ACC112 (cell line): ENCODE measurements around the gene DPYSL4.

Experiments
- H2AFZ ChIP-seq: fragments of 200-600 bp; sonication (generic); one replicate; pipeline ENCODE4 v1.6.0; 2017; ENCODE audit warnings: antibody characterized with exemption, low read length; ENCODE audit not compliant: unreplicated experiment
- H3K27ac ChIP-seq: fragments of 200-600 bp; sonication (generic); 2 replicates; pipeline ENCODE4 v1.5.1; 2014; ENCODE audit warnings: low read depth, mild to moderate bottlenecking, antibody characterized with exemption, low read length, moderate library complexity
- H3K27me3 ChIP-seq: fragments of 200-600 bp; sonication (generic); 2 replicates; pipeline ENCODE4 v1.6.1; 2014; ENCODE audit warnings: mild to moderate bottlenecking, antibody characterized with exemption, low read length, moderate library complexity, mixed read lengths; ENCODE audit not compliant: insufficient read depth
- H3K36me3 ChIP-seq: fragments of 200-600 bp; sonication (generic); 2 replicates; pipeline ENCODE4 v1.6.1; 2016; ENCODE audit warnings: mild to moderate bottlenecking, antibody characterized with exemption, low read length, moderate library complexity, mixed read lengths; ENCODE audit not compliant: insufficient read depth
- H3K4me1 ChIP-seq: fragments of 200-600 bp; sonication (generic); one replicate; pipeline ENCODE4 v1.6.1; 2016; ENCODE audit warnings: low read length, mixed read lengths; ENCODE audit not compliant: insufficient read depth, unreplicated experiment, control insufficient read depth
- H3K4me3 ChIP-seq: fragments of 200-600 bp; sonication (generic); 2 replicates; pipeline ENCODE4 v1.5.1; 2014; ENCODE audit warnings: mild to moderate bottlenecking, low read depth, low read length
- H3K79me2 ChIP-seq: fragments of 200-600 bp; sonication (generic); one replicate; pipeline ENCODE4 v1.6.0; 2016; ENCODE audit warnings: low read length; ENCODE audit not compliant: control insufficient read depth, unreplicated experiment, insufficient read depth

The DPYSL4 gene

DNA sequence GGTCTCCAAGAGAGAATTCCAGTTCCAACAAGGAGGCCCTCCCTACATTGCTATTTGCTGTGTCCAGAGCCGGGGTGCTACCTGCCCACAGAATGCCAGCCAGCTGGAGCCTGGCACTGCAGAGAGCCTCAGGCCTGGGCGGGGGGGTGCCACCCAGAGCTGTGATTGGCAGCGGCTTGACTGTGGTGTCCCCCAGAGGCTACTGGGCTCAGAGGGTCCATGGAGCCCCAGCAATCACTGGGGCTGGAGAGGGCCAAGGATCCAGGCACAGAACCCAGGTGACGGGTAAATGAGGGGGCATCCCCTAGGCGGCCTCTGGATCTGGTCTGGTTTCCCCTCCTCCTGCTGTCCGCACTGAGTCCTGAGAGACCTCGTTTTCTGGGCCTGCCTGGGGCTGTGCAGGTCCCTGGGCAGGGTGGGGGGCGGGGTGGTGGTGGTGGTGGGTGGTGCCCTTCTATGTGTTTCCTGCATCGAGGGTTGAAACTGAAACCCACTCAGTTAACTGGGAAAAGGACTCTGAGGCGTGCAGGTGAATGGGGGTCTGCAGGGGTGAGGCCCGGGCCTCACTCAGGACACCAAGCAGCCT is 12.6 kb downstream of the DPYSL4 start:
- Histone ChIP-seq H3K36me3 (no peaks in the 10 kb centered on the region), H3K27ac (no peak overlapping the region), H3K27me3 (no peaks in the 10 kb centered on the region), H3K4me3 (no peak overlapping the region), H3K4me1 (no peaks in the 10 kb centered on the region), H3K79me2 (no peaks in the 10 kb centered on the region), H2AFZ (no peak overlapping the region)

DNA sequence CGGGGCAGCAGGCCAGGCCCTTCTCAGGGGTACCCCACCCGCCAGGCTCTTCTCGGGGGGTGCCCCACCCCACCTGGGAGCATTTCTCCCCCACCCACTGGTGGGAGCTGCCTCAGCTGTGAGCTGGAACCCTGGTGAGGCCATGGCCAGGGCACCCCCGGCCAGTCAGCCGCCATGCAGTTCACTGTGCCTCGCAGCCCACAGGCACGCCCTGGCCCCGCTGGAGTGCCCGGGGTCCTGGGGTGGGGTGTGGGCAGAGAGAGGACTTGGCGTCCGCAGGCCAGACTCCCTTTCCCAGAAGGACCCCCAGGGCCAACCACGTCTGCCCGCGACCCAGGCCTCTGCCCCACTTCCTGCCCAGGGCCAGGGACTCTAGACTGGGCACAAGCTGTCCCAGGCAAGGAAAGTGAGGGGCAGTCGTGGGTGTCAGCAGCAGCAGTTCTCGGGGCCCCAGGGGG is 13.1 kb downstream of the DPYSL4 start:
- H3K4me3 ChIP-seq, result no peak overlapping the region
- no peaks in the 10 kb centered on the region for H3K36me3 ChIP-seq
- no peaks in the 10 kb centered on the region for H3K27me3 ChIP-seq
- H2AFZ ChIP-seq, result no peak overlapping the region
- no peak overlapping the region for H3K27ac ChIP-seq
- H3K4me1 ChIP-seq, result no peaks in the 10 kb centered on the region
- H3K79me2 ChIP-seq, result no peaks in the 10 kb centered on the region

DNA sequence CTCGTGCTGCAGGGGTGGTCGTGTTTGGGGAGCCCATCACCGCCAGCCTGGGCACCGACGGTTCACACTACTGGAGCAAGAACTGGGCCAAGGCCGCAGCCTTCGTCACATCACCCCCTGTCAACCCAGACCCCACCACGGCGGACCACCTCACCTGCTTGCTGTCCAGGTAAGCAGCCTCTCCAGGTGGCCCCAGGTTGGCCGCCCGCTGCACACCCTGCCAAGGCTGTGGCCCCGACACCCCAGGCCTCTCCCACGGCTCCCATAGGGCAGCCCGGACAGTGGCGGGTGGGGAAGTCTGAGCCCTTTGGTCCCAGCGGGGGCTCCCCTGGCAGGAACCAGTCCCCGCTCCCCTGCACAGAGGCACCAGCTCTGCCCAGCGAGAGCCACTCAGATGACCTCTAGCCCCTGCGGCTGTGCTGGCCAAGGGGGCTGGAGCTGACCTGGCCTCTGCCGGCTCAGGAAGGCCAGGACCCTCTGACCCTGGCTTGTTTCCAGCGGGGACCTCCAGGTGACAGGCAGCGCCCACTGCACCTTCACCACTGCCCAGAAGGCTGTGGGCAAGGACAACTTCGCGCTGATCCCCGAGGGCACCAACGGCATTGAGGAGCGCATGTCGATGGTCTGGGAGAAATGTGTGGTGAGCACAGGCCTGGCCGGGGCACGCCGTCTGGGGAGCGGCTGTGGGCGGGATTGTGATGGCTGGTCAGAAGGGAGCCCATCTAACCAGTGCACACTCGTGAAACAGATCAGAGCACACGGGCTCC is 13.8 kb downstream of the DPYSL4 start:
- Histone ChIP-seq H3K4me3 (no peak overlapping the region), H3K27ac (no peak overlapping the region), H3K4me1 (no peaks in the 10 kb centered on the region), H2AFZ (no peak overlapping the region), H3K36me3 (no peaks in the 10 kb centered on the region), H3K27me3 (no peaks in the 10 kb centered on the region), H3K79me2 (no peaks in the 10 kb centered on the region)

DNA sequence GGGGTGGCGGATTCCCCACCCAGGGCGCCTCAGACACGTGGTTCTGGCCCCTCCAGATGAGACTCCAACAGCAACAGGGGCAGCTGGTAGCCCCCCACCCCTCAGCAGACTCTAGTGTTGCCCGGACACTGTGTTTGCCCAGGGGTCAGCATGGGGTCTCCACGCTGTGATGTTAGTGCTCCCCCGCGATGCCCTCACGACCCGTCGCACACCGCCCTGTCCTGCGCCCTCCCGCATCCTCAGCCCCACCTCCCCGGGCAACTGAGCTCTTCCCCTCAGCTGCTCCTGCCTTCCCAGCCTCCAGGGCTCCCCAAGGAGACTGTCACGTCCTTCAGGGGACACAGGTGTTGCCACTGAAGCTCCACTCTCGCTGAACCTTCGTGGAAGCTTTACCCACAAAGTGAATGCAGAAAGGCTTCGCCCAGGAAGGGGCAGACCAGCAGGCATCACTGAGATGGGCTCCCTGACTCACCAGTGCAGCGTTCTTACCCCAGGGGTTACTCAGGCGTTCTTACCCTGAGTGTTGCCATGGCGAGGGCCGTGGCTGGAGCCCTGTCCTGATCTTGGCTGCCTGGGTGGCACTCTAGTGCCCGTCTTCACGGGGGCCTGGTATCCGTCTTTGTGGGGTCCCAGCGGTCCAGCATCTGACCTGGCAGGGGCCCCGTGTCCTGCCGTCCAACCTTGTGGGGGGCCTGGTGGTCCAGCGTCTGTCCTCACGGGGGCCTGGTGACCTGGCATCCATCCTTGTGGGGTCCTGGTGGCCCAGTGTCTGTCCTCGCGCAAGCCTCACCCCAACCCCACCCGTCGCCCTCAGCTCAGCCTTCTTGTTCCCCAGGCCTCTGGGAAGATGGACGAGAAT is 14.6 kb downstream of the DPYSL4 start:
- Histone ChIP-seq H2AFZ (no peak overlapping the region), H3K27me3 (no peaks in the 10 kb centered on the region), H3K4me3 (no peak overlapping the region), H3K27ac (no peak overlapping the region), H3K79me2 (no peaks in the 10 kb centered on the region), H3K36me3 (no peaks in the 10 kb centered on the region), H3K4me1 (no peaks in the 10 kb centered on the region)

DNA sequence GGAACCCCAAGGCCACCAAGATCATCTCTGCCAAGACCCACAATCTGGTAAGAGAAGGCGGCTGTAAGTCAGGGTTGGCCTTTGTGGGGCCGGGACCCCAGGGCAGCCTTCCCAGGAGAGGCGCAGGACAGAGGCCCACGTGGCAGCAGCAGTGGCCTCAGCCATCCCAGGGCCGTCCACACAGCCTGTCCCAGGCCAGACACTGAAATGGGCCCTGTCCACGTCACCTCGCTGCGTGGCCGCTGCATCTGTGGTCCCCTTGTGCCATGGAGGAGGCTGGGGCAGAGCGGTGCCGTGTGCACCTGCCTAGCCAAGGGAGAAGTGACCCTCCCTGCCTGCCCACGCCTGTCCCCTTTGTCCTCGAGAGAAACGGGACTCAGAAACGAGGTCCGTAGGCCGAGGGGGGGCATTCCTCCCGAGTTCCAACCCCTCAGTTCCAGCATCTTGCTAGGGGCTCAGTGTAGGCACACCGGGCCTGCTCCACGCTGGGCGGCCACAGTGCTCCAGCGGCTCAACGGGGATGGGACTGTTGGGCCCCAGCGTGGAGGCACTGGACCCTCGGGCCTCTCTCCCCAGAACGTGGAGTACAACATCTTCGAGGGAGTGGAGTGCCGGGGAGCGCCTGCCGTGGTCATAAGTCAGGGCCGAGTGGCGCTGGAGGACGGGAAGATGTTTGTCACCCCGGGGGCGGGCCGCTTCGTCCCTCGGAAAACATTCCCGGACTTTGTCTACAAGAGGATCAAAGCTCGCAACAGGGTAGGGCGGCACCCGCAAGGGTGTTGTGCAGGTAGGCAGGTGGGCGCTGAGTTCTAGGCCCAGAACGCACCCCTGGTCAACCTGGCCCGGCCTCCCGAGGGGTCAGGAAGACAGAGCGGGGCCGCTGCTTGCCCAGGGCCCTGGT is 15.6 kb downstream of the DPYSL4 start:
- H3K27ac ChIP-seq, result no peak overlapping the region
- H3K27me3 ChIP-seq, result no peaks in the 10 kb centered on the region
- no peak overlapping the region for H3K4me3 ChIP-seq
- no peaks in the 10 kb centered on the region for H3K4me1 ChIP-seq
- no peaks in the 10 kb centered on the region for H3K79me2 ChIP-seq
- no peak overlapping the region for H2AFZ ChIP-seq
- no peaks in the 10 kb centered on the region for H3K36me3 ChIP-seq

DNA sequence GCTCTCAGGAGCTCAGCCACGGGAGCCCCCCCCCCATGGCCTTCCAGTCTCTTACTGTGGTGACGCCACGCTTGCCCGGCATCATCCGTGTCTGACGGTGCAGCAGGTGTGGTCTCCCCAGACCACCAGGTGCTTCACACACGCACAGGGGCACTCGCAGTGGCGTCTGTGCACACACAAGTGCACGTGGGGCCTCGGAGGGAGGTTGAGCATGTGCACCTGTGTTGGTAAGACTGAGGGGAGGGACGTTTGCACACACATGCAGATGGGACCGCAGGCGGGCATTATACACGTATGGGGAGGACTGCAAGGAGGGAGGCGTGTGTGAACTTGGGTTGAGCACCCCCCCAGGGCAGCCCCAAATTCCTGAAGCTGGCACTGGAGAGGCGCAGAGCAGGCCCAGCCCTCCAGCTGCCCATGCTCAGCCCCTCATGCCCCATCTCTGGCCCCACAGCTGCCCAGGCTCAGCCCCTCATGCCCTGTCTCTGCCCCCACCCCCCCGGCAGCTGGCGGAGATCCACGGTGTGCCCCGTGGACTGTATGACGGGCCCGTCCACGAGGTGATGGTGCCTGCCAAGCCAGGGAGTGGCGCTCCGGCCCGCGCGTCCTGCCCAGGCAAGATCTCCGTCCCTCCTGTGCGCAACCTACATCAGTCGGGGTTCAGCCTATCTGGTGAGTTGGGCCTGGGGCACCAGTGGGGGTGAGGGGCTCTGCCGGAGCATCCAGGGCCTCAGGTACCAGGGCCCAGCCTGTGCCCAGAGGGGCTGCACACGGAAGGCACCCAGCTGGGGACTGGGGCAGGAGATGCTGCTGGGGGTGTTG is 16.7 kb downstream of the DPYSL4 start:
- Histone ChIP-seq H3K27me3 (no peaks in the 10 kb centered on the region), H3K4me1 (peaks cover under 1% of the 10 kb centered on the region), H3K27ac (no peak overlapping the region), H3K79me2 (no peaks in the 10 kb centered on the region), H2AFZ (no peak overlapping the region), H3K36me3 (no peaks in the 10 kb centered on the region), H3K4me3 (no peak overlapping the region)

DNA sequence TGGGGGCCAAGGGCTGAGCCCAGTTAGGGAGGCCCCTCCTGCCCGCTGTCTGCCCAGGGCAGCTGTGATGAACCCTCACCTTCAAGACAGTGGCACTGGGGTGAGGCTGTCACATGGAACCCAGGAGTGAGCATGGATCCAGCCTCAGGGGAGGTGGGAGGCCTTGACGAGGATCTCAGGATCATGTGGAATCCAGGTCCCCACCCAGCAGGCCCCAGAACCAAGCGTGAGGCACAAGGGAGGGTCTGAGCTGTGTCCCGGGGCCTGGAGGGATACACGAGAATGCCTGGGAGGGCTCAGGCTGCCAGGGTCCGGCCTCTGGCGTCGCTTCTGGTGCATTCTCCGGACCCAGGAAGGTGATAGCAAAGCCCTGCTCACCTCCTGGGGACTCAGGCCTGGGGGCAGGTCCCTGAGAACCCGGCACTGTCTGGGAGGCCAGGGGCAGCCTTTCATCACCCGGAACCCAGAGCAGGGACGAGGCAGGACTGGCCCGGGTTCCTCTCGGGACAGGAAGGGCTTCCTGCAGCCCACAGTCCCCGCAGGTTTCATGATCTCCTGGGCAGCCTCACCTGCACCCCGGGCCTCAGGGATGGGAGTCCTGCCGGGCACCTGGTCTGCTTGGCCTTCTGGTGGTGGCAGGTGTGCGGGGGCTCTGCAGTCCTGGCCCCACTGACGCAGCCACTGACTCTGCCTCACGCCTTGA is 17.5 kb downstream of the DPYSL4 start:
- H2AFZ ChIP-seq, result no peak overlapping the region
- H3K36me3 ChIP-seq, result no peaks in the 10 kb centered on the region
- no peaks in the 10 kb centered on the region for H3K79me2 ChIP-seq
- H3K4me1 ChIP-seq, result peaks cover 5% of the 10 kb centered on the region
- H3K27me3 ChIP-seq, result no peaks in the 10 kb centered on the region
- H3K27ac ChIP-seq, result no peak overlapping the region
- no peak overlapping the region for H3K4me3 ChIP-seq

DNA sequence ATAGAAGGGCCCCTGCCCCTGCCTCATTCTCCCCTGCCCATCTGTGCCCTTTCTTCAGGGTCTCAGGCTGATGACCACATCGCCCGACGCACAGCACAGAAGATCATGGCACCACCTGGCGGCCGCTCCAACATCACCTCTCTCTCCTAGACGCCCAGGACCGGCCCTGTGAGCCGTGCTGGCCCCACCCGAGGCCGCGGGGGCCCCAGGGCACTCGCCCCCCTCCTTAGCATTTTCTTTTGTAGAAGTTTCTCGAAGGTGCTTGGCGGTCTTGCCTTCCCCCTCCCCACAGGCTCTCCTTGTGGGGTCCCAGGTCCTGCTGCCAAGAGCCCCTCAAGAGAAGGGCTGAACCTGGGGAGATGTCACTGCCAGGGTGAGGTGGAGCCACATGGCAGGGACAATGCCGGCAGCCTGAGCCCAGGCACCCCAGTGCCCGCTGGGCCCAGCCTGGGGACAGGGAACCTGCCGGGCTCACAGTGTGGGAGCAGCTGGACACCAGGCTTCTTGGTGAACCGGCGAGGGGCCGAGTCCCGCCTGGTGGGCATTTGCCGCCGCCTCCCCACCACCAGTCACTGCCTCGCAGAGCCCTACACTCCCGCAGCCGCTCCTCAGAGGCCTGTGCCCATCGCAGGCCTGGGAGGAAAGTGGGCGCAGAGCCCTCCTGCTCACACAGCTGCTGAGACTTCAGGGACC is 18.2 kb downstream of the DPYSL4 start:
- Histone ChIP-seq H2AFZ (no peak overlapping the region), H3K27me3 (no peaks in the 10 kb centered on the region), H3K4me3 (no peak overlapping the region), H3K27ac (no peak overlapping the region), H3K36me3 (no peaks in the 10 kb centered on the region), H3K79me2 (no peaks in the 10 kb centered on the region), H3K4me1 (peaks cover 5% of the 10 kb centered on the region)
